HG03571 (cell line): ENCODE measurements around the gene DBN1.
"Not testable (repeated sequence)": the region's sequence is repeated elsewhere in the genome, so short reads cannot be mapped to it uniquely, and the experiment has no call there.

Experiments used
- ATAC-seq: cut with Tn5 transposase; IDR thresholded peaks from one replicate; pipeline ENCODE4 v1.9.1; 2021; ENCODE audit not compliant: unreplicated experiment

Gene DBN1

GRCh38 chr5:177491983-177492746 lies 18.7 kb upstream of the DBN1 start:
- no peak for ATAC-seq

GRCh38 chr5:177491429-177491945 lies 18.1 kb upstream of the DBN1 start:
- ATAC-seq: no peak

GRCh38 chr5:177490992-177491391 lies 17.6 kb upstream of the DBN1 start:
- ATAC-seq: no peak

DNA sequence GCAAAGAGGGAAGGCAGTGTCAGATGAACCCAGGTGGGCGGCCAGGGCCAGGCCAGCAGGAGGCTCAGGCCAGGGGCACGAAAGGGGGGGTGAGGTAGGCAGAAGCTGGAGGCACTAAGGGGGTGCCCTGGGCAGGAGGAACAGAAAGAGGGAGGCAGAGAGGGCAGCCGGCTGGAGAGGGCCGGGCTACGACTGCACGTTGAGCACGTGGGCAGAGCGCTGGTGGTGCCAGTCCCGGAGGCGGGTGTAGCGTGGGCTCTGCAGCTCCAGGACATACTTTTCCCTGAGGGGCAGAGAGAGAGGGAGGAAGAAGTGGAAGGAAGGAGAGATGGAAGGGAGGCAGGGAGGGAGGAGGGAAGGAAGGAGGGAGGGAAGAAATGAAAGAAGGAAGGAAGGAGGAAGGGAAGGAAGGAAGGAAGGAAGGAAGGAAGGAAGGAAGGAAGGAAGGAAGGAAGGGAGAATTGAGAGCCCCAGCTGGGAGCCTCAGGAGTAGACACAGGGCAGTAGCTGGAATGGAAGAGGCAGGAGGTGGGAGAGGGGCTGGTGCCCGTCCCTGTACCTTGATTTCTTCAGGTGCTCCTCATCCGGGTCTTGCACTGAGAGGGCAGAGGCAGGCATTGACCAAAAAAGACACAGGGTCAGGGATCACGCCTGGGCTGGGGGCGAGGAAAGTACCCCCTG lies 17.0 kb upstream of the DBN1 start:
- ATAC-seq: no peak

GRCh38 chr5:177489119-177489716 lies 15.8 kb upstream of the DBN1 start:
- no peak for ATAC-seq

DNA sequence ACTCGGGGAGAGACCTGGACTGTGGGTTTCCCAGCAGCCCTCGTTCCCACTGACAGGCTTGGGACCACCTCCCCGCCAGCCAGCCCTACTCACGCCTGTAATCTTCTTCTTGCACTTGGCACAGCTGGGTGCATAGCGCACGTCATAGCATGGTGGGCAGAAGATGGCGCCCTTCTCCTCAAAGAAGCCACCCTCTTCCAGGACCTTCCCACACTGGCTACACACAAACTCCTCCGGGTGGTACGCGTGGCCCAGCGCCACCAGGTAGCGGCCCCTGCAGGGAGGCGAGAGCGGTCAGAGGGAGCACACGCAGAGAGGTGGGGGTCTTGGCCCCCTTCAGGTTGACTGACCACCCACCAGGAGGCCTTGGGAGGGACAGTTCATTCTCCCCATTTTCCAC lies 14.5 kb upstream of the DBN1 start:
- no peak for ATAC-seq

DNA sequence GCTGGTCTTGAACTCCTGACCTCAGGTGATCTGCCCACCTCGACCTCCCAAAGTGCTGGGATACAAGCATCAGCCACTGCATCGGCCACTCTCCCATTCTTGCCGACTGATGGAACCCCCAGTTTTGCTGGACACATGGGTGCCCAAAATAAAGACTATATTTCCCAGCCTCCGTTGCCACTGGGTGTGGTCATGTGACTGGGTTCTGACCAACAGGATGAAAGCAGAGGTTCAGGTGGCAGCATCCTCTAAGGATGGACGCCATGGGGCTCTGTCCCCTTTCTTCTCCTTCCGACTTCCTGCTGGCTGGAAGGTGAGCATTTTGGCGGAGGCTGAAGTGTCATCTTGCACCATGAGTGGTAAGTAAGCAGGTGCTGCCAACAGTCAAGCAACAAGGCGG lies 13.7 kb upstream of the DBN1 start:
- ATAC-seq: no peak

DNA sequence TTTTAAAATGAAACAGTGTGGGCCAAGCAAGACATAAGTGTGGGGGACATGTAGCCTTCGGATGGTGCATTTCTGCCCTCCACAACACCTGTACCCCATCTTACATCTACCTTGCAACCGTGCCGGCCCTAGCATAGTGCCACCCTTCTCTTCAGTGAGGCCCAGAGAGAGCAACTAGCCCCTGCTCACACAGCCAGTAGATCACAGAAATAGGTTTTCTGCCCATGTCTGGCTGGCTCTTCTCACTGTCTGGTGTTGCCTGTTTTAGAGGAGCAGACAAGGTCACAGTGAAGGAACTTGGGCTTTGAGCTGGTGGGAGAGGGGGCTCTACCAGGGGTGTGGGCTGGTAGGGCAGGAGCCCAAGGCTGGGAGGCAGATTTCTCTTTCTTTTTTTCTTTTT lies 12.8 kb upstream of the DBN1 start:
- ATAC-seq: no peak

DNA sequence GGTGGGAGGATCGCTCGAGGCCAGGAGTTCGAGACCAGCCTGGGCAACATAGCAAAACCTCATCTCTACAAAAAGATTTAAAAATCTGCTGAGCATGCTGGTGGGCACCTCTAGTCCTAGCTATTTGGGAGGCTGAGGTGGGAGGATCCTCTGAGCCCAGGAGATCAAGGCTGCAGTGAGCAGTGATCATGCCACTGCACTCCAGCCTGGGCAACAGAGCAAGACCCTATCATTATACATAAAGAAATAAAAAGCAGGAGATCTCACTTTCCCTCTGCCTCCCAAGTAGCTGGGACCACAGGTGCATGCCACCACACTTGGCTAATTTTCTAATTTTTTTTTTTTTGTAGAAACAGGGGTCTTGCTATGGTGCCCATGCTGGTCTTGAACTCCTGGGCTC lies 12.3 kb upstream of the DBN1 start:
- ATAC-seq: not testable (repeated sequence)

GRCh38 chr5:177484902-177485549 lies 11.6 kb upstream of the DBN1 start:
- no peak for ATAC-seq

- ATAC-seq: no peak
Observed at GRCh38 chr5:177483994-177484901, 10.8 kb upstream of the DBN1 start.

- ATAC-seq: no peak
Observed at GRCh38 chr5:177483042-177483441, 9.6 kb upstream of the DBN1 start.

- no peak for ATAC-seq
Observed at GRCh38 chr5:177482359-177482795, 8.9 kb upstream of the DBN1 start.

DNA sequence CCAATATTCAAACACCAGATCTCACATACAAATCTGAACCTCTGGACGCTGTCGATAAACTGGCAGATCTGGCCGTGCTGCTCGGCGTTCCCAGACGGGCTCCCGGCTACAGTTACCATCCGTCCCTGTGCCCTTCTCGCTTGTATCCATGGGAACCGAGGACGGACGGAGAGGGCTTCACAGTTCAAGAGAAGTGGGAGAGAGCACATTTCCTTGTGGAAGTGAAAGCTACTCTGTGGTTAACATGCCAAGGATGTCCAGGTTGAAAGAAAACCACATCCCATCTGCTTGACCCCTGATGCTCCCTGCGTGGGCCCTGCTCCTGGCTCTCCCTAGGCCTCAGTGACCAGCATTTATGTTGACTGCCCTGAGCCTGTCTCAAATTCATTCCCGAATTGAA lies 6.3 kb upstream of the DBN1 start:
- no peak for ATAC-seq

DNA sequence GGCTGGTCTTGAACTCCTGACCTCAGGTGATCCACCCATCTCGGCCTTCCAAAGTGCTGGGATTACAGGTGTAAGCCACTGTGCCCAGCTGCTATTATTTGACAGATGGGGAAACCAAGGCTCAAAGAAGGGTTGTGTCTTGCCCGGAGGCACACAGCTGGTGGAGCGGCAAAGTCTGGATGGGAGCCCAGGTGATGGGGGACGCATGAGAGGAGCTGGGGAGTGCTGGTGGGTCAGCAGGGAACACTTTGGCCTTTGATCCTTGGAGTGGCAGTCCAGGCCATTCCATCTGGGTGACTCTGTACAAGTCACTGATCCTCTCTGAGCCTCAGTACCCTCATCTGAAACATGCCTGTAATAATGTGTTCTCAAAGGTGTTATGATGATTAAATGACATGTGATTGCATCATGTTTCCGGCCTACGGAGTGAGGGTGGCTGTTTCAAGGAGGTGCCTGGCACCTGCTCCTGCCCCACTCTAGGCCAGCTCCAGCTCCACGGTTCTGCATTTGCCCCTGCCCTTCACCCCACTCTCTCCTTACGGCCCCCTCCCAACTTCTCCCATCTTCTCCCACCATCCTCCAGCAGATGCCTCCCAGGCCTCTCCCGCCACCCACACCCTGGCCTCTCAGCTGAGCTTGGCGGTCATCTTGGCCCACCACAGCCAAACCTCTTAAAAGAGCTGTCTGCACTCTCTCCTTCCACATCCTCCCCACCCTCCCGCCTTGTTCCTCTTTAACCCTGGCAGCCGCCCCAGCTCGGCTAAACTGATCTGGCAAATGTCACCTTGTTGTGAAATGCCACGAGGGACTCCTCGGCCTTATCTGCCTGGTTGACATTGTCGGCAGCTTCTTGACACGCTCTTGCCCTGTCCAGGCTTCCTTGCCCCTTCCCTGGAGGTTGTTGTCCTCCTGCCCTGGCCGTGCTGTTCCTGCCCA lies 5.5 kb upstream of the DBN1 start:
- no peak for ATAC-seq

- ATAC-seq: no peak
Observed at GRCh38 chr5:177477701-177478477, 4.5 kb upstream of the DBN1 start.

- no peak for ATAC-seq
Observed at GRCh38 chr5:177476531-177477233, 3.2 kb upstream of the DBN1 start.
